A549 (cell line): ENCODE results near the gene SRGAP2.
"Not testable (repeated sequence)": the region's sequence is repeated elsewhere in the genome, so short reads cannot be mapped to it uniquely, and the experiment has no call there.

Experiments used
- CHD2 ChIP-seq: fragments of 150-350 bp; IDR thresholded peaks from 2 replicates; pipeline ENCODE4 v1.6.1; 2014; ENCODE audit warnings: low read length; ENCODE audit not compliant: partially characterized antibody
- CTCF ChIP-seq: fragments of >200 bp; sonication (Bioruptor Twin); formaldehyde crosslinking; IDR thresholded peaks from 3 replicates; pipeline ENCODE4 v1.5.1; 2016
- EP300 ChIP-seq, 2 experiments: fragments of >200 bp; sonication (Bioruptor Twin); formaldehyde crosslinking; IDR thresholded peaks; 2 replicates in 1 of 2; 3 replicates in 1 of 2; pipeline ENCODE4 v1.6.1; 2016 to 2017
- FOSB ChIP-seq: fragments of 250-450 bp; sonication (Bioruptor Pico); IDR thresholded peaks from 2 replicates; pipeline ENCODE4 v1.5.0; 2020; ENCODE audit warnings: mild to moderate bottlenecking, moderate library complexity
- JUN ChIP-seq, 2 experiments: fragments of >200 bp; sonication (Bioruptor Twin); formaldehyde crosslinking; IDR thresholded peaks; 2 replicates in 1 of 2; 3 replicates in 1 of 2; pipeline ENCODE4 v1.6.1; 2016 to 2017
- KDM5A ChIP-seq: fragments of 200-600 bp; sonication (generic); IDR thresholded peaks from 2 replicates; pipeline ENCODE4 v1.6.1; 2016; ENCODE audit warnings: antibody characterized with exemption, mild to moderate bottlenecking
- MAX ChIP-seq: IDR thresholded peaks from 2 replicates; pipeline ENCODE4 v1.6.1; 2012
- POLR2A ChIP-seq: IDR thresholded peaks from 2 replicates; pipeline ENCODE4 v1.6.1; 2012; ENCODE audit warnings: mild to moderate bottlenecking, low read length
- USF2 ChIP-seq: fragments of 450-650 bp; IDR thresholded peaks from 2 replicates; pipeline ENCODE4 v1.6.1; 2014; ENCODE audit warnings: antibody characterized with exemption

- not testable (repeated sequence) for TF ChIP-seq POLR2A; CTCF; USF2; CHD2; MAX; KDM5A; FOSB (CRISPR knock-in tag); EP300 (IDR thresholded peaks at IDR 0.05); JUN (IDR thresholded peaks at IDR 0.05)
Observed at GRCh38 chr1:206221585-206221984, 18.2 kb downstream of the SRGAP2 start.
